Breast epithelium (tissue), 3 donors: ENCODE data around the gene ATMIN.

Experiments
- POLR2A ChIP-seq: fragments of 450-650 bp; IDR thresholded peaks from one replicate; pipeline ENCODE4 v1.6.1; 2016; ENCODE audit warnings: antibody characterized with exemption, mild to moderate bottlenecking, moderate library complexity
- POLR2AphosphoS5 ChIP-seq, 3 donors: sonication (generic); formaldehyde crosslinking; IDR thresholded peaks; one replicate each; pipeline ENCODE4 v1.6.1; 2017; ENCODE audit warnings: antibody characterized with exemption in 3 of 3
- TF ChIP-seq, protein P1 (sequence below), 3 donors: fragments of 450-650 bp; IDR thresholded peaks; one replicate each; pipeline ENCODE4 v1.5.1; 2016 to 2017; ENCODE audit warnings: antibody characterized with exemption in 3 of 3, mild to moderate bottlenecking in 3 of 3, moderate library complexity in 3 of 3

DNA sequence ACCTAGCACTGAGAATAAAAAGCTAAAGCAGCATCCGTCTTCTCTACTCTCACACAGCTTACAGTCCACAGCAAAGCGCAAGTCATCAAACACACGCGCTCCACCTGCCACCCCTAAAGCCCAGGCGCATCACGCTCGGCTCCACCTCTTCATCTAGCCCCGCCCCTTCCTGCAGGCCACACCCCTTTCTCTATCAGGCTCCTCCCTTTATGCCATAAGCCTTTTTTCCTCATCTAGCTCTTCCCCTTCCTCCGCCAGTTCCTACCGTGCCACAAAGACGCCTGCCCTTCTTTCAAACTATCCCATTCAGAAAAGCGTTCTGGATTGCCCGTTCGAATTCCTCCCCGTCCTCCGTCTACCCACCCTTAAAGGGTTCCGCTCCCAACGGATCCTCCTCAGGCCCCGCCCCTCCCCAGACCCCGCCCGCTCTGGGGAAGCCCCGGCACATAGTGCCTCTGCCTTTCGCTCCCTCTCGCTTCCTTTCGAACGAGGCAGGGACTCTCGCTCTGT lies 41.0 kb downstream of the ATMIN start:
- TF ChIP-seq, protein P1, sequence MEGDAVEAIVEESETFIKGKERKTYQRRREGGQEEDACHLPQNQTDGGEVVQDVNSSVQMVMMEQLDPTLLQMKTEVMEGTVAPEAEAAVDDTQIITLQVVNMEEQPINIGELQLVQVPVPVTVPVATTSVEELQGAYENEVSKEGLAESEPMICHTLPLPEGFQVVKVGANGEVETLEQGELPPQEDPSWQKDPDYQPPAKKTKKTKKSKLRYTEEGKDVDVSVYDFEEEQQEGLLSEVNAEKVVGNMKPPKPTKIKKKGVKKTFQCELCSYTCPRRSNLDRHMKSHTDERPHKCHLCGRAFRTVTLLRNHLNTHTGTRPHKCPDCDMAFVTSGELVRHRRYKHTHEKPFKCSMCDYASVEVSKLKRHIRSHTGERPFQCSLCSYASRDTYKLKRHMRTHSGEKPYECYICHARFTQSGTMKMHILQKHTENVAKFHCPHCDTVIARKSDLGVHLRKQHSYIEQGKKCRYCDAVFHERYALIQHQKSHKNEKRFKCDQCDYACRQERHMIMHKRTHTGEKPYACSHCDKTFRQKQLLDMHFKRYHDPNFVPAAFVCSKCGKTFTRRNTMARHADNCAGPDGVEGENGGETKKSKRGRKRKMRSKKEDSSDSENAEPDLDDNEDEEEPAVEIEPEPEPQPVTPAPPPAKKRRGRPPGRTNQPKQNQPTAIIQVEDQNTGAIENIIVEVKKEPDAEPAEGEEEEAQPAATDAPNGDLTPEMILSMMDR (IDR thresholded peaks at IDR 0.05) = no peak
- TF ChIP-seq POLR2A = no peak
- TF ChIP-seq POLR2AphosphoS5 (IDR thresholded peaks at IDR 0.05) = no peak
